ENCODE data around the gene SUPT6H. TPM values are rescaled to one million over a fixed set of nuclear protein-coding genes. Genes with fewer than 3 reads are reported as not detected.

SUPT6H gene
- total RNA-seq, 2 experiments from 2014 or later = 80.6 to 85.8 TPM

DNA sequence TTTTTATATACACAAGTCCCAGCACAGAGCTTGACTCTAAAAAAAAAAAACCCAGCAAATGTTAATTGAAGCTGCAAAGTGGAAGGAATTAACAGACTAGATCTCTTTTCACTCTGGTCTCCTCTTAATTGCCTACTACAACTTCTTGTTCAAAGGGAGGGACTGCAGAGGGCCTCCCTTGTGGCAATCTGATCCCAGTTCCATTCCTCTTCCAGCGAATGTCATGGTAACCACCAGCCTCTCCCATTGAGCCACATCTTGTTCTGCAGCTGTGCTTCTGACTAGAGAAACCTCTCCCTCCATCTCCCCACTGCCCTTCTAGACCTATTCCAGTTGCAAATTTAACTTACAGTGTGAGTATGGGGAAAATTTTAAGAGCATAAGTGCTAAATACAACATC lies 5.9 kb downstream of the SUPT6H start:
- H3K36me3 Mint-ChIP-seq (ENCODE audit: low read depth) = peaks cover 47% of the 10 kb centered on the region
- no peak overlapping the region for H3K4me3 Mint-ChIP-seq
- ATAC-seq (no peak), DNase-seq (no peak)
- no peaks in the 10 kb centered on the region for H3K27me3 Mint-ChIP-seq
- H3K27ac Mint-ChIP-seq = no peak overlapping the region
- H3K9me3 Mint-ChIP-seq (ENCODE audit: low read depth) = no peaks in the 10 kb centered on the region
- CTCF ChIA-PET = interaction anchor here (0.8 to 2.3 kb wide), 4 partner anchors 19 to 55 kb away, joined by 3 to 18 read pairs (median 8); partner anchors contain the start of gene BLTP2
- H3K4me1 Mint-ChIP-seq = peaks cover 39% of the 10 kb centered on the region
- POLR2A ChIA-PET = interaction anchor here (0.6 kb wide), 1 partner anchor 45 kb away, joined by 3 read pairs; no protein-coding TSS in a partner anchor
- intact Hi-C loops (cut with DNase I, micrococcal nuclease) = no loop called here

DNA sequence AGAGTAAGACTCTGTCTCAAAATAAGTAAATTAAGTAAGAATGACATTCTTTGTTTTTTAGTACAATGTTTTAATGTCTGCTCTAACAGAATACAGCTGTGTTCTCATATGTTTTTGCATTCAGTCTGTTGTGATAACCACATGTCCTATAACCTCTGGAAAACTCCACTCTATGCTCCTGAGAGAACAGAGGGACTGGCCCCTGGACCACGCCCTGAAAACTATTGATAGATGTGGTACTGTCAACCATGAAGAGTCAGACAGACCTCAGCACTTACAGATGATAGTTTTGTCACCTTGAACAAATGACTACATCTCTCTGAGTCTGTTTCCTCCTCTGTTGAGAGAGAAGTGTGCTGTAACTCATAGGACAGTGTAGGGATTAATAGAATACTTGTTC lies 7.9 kb downstream of the SUPT6H start:
- intact Hi-C loops (cut with DNase I, micrococcal nuclease) = loop anchor here in 1 of 2 experiments (5.0 kb wide), 1 partner anchor 33 kb away; no protein-coding TSS in a partner anchor
- no peaks in the 10 kb centered on the region for H3K27me3 Mint-ChIP-seq
- DNase-seq (no peak), ATAC-seq (no peak)
- peaks cover 53% of the 10 kb centered on the region for H3K36me3 Mint-ChIP-seq (ENCODE audit: low read depth)
- H3K4me1 Mint-ChIP-seq = peaks cover 20% of the 10 kb centered on the region
- no peaks in the 10 kb centered on the region for H3K9me3 Mint-ChIP-seq (ENCODE audit: low read depth)
- no peak overlapping the region for H3K27ac Mint-ChIP-seq
- POLR2A ChIA-PET = no interaction called here
- CTCF ChIA-PET = interaction anchor here (1.0 kb wide), 1 partner anchor 14 kb away, joined by 3 read pairs; no protein-coding TSS in a partner anchor
- H3K4me3 Mint-ChIP-seq = no peak overlapping the region

- DNase-seq (no peak), ATAC-seq (no peak)
- H3K4me3 Mint-ChIP-seq = no peak overlapping the region
- no peaks in the 10 kb centered on the region for H3K27me3 Mint-ChIP-seq
- POLR2A ChIA-PET = interaction anchor here (0.8 kb wide), 1 partner anchor 8 kb away, joined by 3 read pairs; no protein-coding TSS in a partner anchor
- H3K36me3 Mint-ChIP-seq (ENCODE audit: low read depth) = peaks cover 65% of the 10 kb centered on the region
- H3K27ac Mint-ChIP-seq = no peak overlapping the region
- intact Hi-C loops (cut with DNase I, micrococcal nuclease) = no loop called here
- CTCF ChIA-PET = interaction anchor here (0.5 to 3.2 kb wide), 6 partner anchors 9 to 128 kb away, joined by 3 to 26 read pairs (median 4); partner anchors contain the start of gene BLTP2
- H3K9me3 Mint-ChIP-seq (ENCODE audit: low read depth) = no peaks in the 10 kb centered on the region
- H3K4me1 Mint-ChIP-seq = no peaks in the 10 kb centered on the region
These were observed 13.5 kb downstream of the SUPT6H start for GRCh38 chr17:28675490-28675889.

GRCh38 chr17:28675980-28676379 lies 14.0 kb downstream of the SUPT6H start:
- H3K9me3 Mint-ChIP-seq (ENCODE audit: low read depth) = no peaks in the 10 kb centered on the region
- POLR2A ChIA-PET = interaction anchor here (0.6 kb wide), 1 partner anchor 266 kb away, joined by 3 read pairs; no protein-coding TSS in a partner anchor
- DNase-seq (peak; percentile 22), ATAC-seq (peak; percentile 33)
- no peak overlapping the region for H3K4me3 Mint-ChIP-seq
- peaks cover 63% of the 10 kb centered on the region for H3K36me3 Mint-ChIP-seq (ENCODE audit: low read depth)
- intact Hi-C loops (cut with DNase I, micrococcal nuclease) = no loop called here
- no peaks in the 10 kb centered on the region for H3K4me1 Mint-ChIP-seq
- H3K27ac Mint-ChIP-seq = no peak overlapping the region
- CTCF ChIA-PET = interaction anchor here (0.5 to 3.2 kb wide), 9 partner anchors 8 to 128 kb away, joined by 3 to 26 read pairs (median 4); partner anchors contain the start of gene BLTP2
- no peaks in the 10 kb centered on the region for H3K27me3 Mint-ChIP-seq

GRCh38 chr17:28682655-28683054 lies 20.6 kb downstream of the SUPT6H start:
- no peak for DNase-seq
- no peaks in the 10 kb centered on the region for H3K9me3 Mint-ChIP-seq (ENCODE audit: low read depth)
- peaks cover 58% of the 10 kb centered on the region for H3K36me3 Mint-ChIP-seq (ENCODE audit: low read depth)
- intact Hi-C loops (cut with DNase I, micrococcal nuclease) = no loop called here
- H3K27ac Mint-ChIP-seq = no peak overlapping the region
- ChIA-PET CTCF (interaction anchor here (1.4 kb wide), 1 partner anchor 36 kb away, joined by 5 read pairs; no protein-coding TSS in a partner anchor), POLR2A (no interaction called here)
- ATAC-seq = no peak
- no peaks in the 10 kb centered on the region for H3K4me1 Mint-ChIP-seq
- H3K27me3 Mint-ChIP-seq = no peaks in the 10 kb centered on the region
- no peak overlapping the region for H3K4me3 Mint-ChIP-seq

DNA sequence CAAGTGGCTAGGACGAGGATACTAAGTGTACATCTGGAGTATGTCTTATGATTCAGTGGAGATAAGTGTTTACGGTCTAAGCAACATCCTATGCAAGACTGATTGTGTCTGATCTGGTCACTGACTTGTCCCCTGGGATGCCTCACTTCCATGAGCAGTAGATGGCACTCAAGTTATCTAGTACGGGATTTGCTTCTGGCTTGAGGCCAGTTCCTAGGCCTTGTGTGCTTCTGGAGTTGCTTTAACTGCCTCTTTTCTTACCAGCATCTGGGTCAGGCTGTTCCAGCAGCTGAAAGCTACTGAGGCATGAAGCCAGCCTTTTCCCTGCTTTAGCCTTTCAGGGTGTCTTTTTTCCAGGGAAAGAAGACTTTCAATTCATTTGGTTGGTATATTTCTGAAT lies 23.0 kb downstream of the SUPT6H start:
- Mint-ChIP-seq H3K27me3 (no peaks in the 10 kb centered on the region), H3K9me3 (ENCODE audit: low read depth) (no peaks in the 10 kb centered on the region), H3K4me1 (no peaks in the 10 kb centered on the region), H3K36me3 (ENCODE audit: low read depth) (peaks cover 70% of the 10 kb centered on the region), H3K4me3 (no peak overlapping the region), H3K27ac (no peak overlapping the region)
- DNase-seq (no peak), ATAC-seq (no peak)
- ChIA-PET CTCF (interaction anchor here (1.4 to 1.9 kb wide), 2 partner anchors 17 to 39 kb away, joined by 4 to 5 read pairs; no protein-coding TSS in a partner anchor), POLR2A (no interaction called here)
- intact Hi-C loops (cut with DNase I, micrococcal nuclease) = no loop called here

DNA sequence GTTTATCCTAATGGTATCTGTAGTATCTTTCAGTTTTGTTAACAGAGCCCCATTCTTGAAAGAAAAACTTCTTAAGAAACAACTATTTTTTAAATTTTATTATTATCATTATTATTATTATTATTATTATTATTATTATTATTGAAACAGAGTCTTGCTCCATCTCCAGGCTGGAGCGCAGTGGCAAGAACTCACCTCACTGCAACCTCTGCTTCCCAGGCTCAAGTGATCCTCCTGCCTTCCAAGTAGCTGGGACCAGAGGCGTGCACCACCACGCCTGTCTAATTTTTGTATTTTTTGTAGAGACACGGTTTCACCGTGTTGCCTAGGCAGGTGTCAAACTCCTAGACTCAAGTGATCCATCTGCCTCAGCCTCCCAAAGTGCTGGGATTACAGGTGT lies 23.4 kb downstream of the SUPT6H start:
- no peak for DNase-seq
- ChIA-PET POLR2A (no interaction called here), CTCF (no interaction called here)
- H3K27ac Mint-ChIP-seq = no peak overlapping the region
- no peak for ATAC-seq
- H3K4me3 Mint-ChIP-seq = no peak overlapping the region
- H3K9me3 Mint-ChIP-seq (ENCODE audit: low read depth) = no peaks in the 10 kb centered on the region
- H3K4me1 Mint-ChIP-seq = no peaks in the 10 kb centered on the region
- H3K27me3 Mint-ChIP-seq = no peaks in the 10 kb centered on the region
- H3K36me3 Mint-ChIP-seq (ENCODE audit: low read depth) = peaks cover 74% of the 10 kb centered on the region
- intact Hi-C loops (cut with DNase I, micrococcal nuclease) = no loop called here

DNA sequence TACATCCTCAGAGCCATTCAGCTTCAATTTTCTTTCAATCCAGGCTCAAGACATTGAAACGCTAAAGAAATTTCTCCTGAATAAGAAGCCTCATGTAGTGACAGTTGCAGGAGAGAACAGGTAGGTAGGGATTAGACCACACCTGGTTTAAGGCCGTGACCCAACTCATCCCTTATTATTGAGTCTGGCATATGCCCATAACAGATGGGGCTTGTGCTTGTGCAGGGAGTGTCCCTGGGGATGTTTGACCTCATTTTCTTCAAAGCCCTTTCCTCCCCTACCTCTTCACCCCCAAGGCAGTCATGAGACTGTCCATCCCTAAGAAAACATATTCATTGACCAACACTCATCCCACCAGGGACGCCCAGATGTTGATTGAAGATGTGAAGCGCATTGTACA lies 24.3 kb downstream of the SUPT6H start:
- no peaks in the 10 kb centered on the region for H3K9me3 Mint-ChIP-seq (ENCODE audit: low read depth)
- H3K27me3 Mint-ChIP-seq = no peaks in the 10 kb centered on the region
- ChIA-PET POLR2A (no interaction called here), CTCF (interaction anchor here (1.3 kb wide), 1 partner anchor 40 kb away, joined by 3 read pairs; no protein-coding TSS in a partner anchor)
- DNase-seq (no peak), ATAC-seq (no peak)
- no peak overlapping the region for H3K27ac Mint-ChIP-seq
- H3K4me3 Mint-ChIP-seq = no peak overlapping the region
- intact Hi-C loops (cut with DNase I, micrococcal nuclease) = no loop called here
- no peaks in the 10 kb centered on the region for H3K4me1 Mint-ChIP-seq
- peaks cover 76% of the 10 kb centered on the region for H3K36me3 Mint-ChIP-seq (ENCODE audit: low read depth)

DNA sequence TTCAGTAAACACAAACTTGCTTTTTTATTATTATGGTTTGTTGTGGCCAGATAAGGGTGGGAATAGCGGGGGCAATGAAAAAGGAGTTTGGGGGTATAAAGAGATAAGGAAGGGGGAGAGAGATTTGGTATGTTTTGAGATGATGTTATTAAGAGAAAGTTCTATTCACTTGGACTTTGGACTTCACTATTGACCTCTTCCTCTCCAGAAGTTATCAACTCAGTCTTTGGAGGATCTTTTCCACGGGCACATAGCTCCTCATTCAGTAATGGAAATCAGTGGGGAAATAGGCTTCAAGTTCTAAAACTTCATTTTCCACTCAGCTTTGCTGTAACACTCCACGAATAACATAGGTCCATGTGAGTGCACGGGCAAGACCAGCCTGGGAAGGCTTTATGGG lies 26.5 kb downstream of the SUPT6H start:
- Mint-ChIP-seq H3K4me1 (no peaks in the 10 kb centered on the region), H3K27ac (no peak overlapping the region), H3K27me3 (no peaks in the 10 kb centered on the region), H3K9me3 (ENCODE audit: low read depth) (no peaks in the 10 kb centered on the region), H3K4me3 (no peak overlapping the region), H3K36me3 (ENCODE audit: low read depth) (peaks cover 66% of the 10 kb centered on the region)
- intact Hi-C loops (cut with DNase I, micrococcal nuclease) = no loop called here
- ChIA-PET POLR2A (interaction anchor here (0.6 kb wide), 1 partner anchor 21 kb away, joined by 3 read pairs; no protein-coding TSS in a partner anchor), CTCF (interaction anchor here (0.7 to 1.4 kb wide), 3 partner anchors 11 to 103 kb away, joined by 3 to 5 read pairs (median 3); no protein-coding TSS in a partner anchor)
- DNase-seq (no peak), ATAC-seq (no peak)

DNA sequence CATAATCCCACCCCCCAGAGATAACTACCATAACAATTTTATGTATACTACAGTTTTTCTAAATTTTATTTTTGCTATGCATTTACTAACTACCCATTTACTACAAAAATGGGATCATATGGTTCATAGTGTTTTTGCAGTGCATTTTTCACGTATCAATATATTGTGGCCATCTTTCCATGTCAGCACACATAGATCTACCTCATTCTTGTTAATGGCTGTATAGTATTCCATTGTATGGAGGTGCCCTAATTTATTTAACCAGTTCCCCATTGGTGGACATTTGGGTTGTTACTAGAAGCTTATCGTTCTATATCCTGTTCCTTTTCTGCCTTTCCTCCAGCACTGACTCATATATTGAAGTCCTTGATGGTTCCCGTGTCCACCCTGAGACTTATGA lies 27.0 kb downstream of the SUPT6H start:
- ChIA-PET POLR2A (no interaction called here), CTCF (interaction anchor here (0.7 to 1.4 kb wide), 2 partner anchors 12 to 103 kb away, joined by 3 to 5 read pairs; no protein-coding TSS in a partner anchor)
- Mint-ChIP-seq H3K9me3 (ENCODE audit: low read depth) (no peaks in the 10 kb centered on the region), H3K4me3 (no peak overlapping the region), H3K27me3 (no peaks in the 10 kb centered on the region), H3K36me3 (ENCODE audit: low read depth) (peaks cover 68% of the 10 kb centered on the region), H3K27ac (no peak overlapping the region), H3K4me1 (no peaks in the 10 kb centered on the region)
- DNase-seq = no peak
- intact Hi-C loops (cut with DNase I, micrococcal nuclease) = no loop called here
- ATAC-seq = no peak

DNA sequence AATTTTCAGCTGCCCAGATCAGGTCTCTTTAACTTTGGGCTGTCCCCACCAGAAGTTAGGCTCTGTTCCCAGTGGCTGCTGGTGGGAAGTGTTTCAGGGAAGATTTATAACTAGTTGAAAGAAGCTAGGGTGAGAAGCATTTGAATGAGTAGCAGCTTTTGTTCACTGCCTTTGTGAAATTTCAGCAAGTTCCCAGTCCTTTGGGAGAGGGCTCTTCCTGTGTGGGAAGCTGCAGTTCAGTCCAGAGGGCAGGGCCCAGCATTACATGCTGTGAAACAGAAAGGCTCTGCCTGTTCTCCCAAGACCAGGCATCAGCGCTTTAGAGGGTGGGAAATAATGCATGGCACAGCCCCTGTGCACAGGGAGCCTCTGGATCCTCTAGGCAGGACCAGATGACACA lies 31.9 kb downstream of the SUPT6H start:
- intact Hi-C loops (cut with DNase I, micrococcal nuclease) = no loop called here
- no peak for ATAC-seq
- H3K4me1 Mint-ChIP-seq = peaks cover 3% of the 10 kb centered on the region
- H3K9me3 Mint-ChIP-seq (ENCODE audit: low read depth) = no peaks in the 10 kb centered on the region
- CTCF ChIA-PET = interaction anchor here (1.3 kb wide), 1 partner anchor 47 kb away, joined by 4 read pairs; no protein-coding TSS in a partner anchor
- H3K36me3 Mint-ChIP-seq (ENCODE audit: low read depth) = peaks cover 61% of the 10 kb centered on the region
- no peak overlapping the region for H3K27ac Mint-ChIP-seq
- POLR2A ChIA-PET = interaction anchor here (0.5 kb wide), 1 partner anchor 317 kb away, joined by 3 read pairs; no protein-coding TSS in a partner anchor
- no peak for DNase-seq
- H3K4me3 Mint-ChIP-seq = no peak overlapping the region
- H3K27me3 Mint-ChIP-seq = no peaks in the 10 kb centered on the region

DNA sequence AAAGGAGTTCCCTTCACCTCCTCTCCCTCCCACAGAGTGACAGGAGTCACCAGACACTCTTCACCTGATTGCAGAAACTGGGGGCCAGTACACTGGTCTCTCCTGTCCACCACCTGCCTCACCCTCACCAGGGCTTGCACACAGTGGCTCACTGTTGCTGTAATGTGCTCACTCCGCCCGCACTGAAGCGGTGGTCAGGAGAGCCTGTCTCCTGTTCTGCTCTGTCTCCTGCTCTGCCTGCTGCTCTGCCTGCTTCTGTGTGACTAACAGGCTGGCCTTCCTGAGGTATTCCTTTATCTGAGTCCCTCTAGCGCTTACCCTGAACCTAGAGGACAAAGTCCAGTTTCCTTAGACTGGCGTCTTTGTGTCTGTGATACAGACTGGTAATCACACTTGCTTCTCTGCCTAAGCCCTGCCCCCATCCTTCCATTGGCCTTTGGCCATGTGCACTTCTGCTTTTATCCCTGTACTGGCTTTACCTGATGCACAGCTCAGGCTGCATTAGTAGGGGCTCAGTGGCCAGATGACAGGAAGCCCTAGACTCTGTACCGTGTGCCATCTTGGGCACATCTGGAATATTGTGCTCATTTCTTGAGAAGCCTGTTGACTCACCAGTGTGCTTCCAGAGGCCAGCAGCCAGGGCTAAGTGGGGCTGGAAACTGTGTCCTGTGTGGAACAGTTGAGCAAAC lies 36.4 kb downstream of the SUPT6H start:
- Mint-ChIP-seq H3K4me3 (no peak overlapping the region), H3K27ac (peak overlapping the region; percentile 68), H3K36me3 (ENCODE audit: low read depth) (peaks cover 67% of the 10 kb centered on the region), H3K4me1 (peaks cover 3% of the 10 kb centered on the region), H3K27me3 (no peaks in the 10 kb centered on the region), H3K9me3 (ENCODE audit: low read depth) (no peaks in the 10 kb centered on the region)
- ATAC-seq = no peak
- intact Hi-C loops (cut with DNase I, micrococcal nuclease) = no loop called here
- CTCF ChIA-PET = interaction anchor here (0.6 kb wide), 1 partner anchor 238 kb away, joined by 3 read pairs; no protein-coding TSS in a partner anchor
- DNase-seq = no peak
- POLR2A ChIA-PET = no interaction called here
